ENCODE measurements around the gene DDIT3.
"Not testable (repeated sequence)": the region's sequence is repeated elsewhere in the genome, so short reads cannot be mapped to it uniquely, and the experiment has no call there.

The DDIT3 gene

GRCh38 chr12:57513266-57513665 is 7.0 kb downstream of the DDIT3 start:
- no peak for DNase-seq (ENCODE audit: low spot score)

GRCh38 chr12:57512665-57513064 is 7.6 kb downstream of the DDIT3 start:
- DNase-seq (ENCODE audit: low spot score): no peak

GRCh38 chr12:57511588-57512325 is 8.6 kb downstream of the DDIT3 start:
- DNase-seq (ENCODE audit: low spot score): no peak

GRCh38 chr12:57511161-57511560 is 9.2 kb downstream of the DDIT3 start:
- no peak for DNase-seq (ENCODE audit: low spot score)

GRCh38 chr12:57507796-57508195 is 12.5 kb downstream of the DDIT3 start:
- not testable (repeated sequence) for DNase-seq (ENCODE audit: low spot score)

GRCh38 chr12:57506541-57506940 is 13.8 kb downstream of the DDIT3 start:
- DNase-seq (ENCODE audit: low spot score): not testable (repeated sequence)

GRCh38 chr12:57502311-57502969 is 17.9 kb downstream of the DDIT3 start:
- not testable (repeated sequence) for DNase-seq (ENCODE audit: low spot score)

- DNase-seq (ENCODE audit: low spot score): no peak
Observed at GRCh38 chr12:57500213-57500612, 20.1 kb downstream of the DDIT3 start.

- no peak for DNase-seq (ENCODE audit: low spot score)
Observed at GRCh38 chr12:57498571-57498970, 21.7 kb downstream of the DDIT3 start.

- DNase-seq (ENCODE audit: low spot score): no peak
Observed at GRCh38 chr12:57498132-57498502, 22.2 kb downstream of the DDIT3 start.

GRCh38 chr12:57497223-57498131 is 22.8 kb downstream of the DDIT3 start:
- no peak for DNase-seq (ENCODE audit: low spot score)

- DNase-seq (ENCODE audit: low spot score): no peak
Observed at GRCh38 chr12:57496822-57497221, 23.5 kb downstream of the DDIT3 start.

GRCh38 chr12:57495051-57495701 is 25.1 kb downstream of the DDIT3 start:
- not testable (repeated sequence) for DNase-seq (ENCODE audit: low spot score)

- DNase-seq (ENCODE audit: low spot score): no peak
Observed at GRCh38 chr12:57491393-57492280, 28.7 kb downstream of the DDIT3 start.

GRCh38 chr12:57490126-57490525 is 30.2 kb downstream of the DDIT3 start:
- no peak for DNase-seq (ENCODE audit: low spot score)

- no peak for DNase-seq (ENCODE audit: low spot score)
Observed at GRCh38 chr12:57489157-57489641, 31.1 kb downstream of the DDIT3 start.

- DNase-seq (ENCODE audit: low spot score): no peak
Observed at GRCh38 chr12:57488402-57489156, 31.7 kb downstream of the DDIT3 start.

GRCh38 chr12:57487597-57488401 is 32.5 kb downstream of the DDIT3 start, which contains the start of gene MARS1:
Gene MARS1, plus strand, starts transcription at chr12:57488068. Its CDS starts 23 bp downstream, at chr12:57488091.
- peak; percentile 92 for DNase-seq (ENCODE audit: low spot score)

GRCh38 chr12:57487055-57487596 is 33.2 kb downstream of the DDIT3 start:
- DNase-seq (ENCODE audit: low spot score): no peak
